GM23338 (cell line): ENCODE measurements around the gene INSM2. TPM values are rescaled to one million over a fixed set of nuclear protein-coding genes. Genes with fewer than 3 reads are reported as not detected.

Experiments used
- ATAC-seq: fragments of 200-7000 bp; cut with Tn5 transposase; 3 replicates; pipeline ENCODE4 v1.9.1; 2020
- DNase-seq: peaks from one replicate; pipeline ENCODE4 v3.0.0-alpha.2; 2015; ENCODE audit warnings: low spot score
- H2AFZ ChIP-seq: fragments of 200-600 bp; sonication (generic); 2 replicates; pipeline ENCODE4 v1.8.0; 2016; ENCODE audit warnings: antibody characterized with exemption, mild to moderate bottlenecking, moderate library complexity
- H3F3A ChIP-seq: fragments of 200-600 bp; sonication (generic); replicated peaks from 2 replicates; pipeline ENCODE4 v1.8.0; 2017; ENCODE audit warnings: antibody characterized with exemption, mixed run types, low read depth
- H3K27ac ChIP-seq: fragments of 200-600 bp; sonication (generic); 2 replicates; pipeline ENCODE4 v1.6.1; 2016; ENCODE audit warnings: low read depth
- H3K27me3 ChIP-seq: fragments of 200-600 bp; sonication (generic); 2 replicates; pipeline ENCODE4 v1.8.0; 2016; ENCODE audit warnings: mild to moderate bottlenecking, mixed run types, moderate library complexity; ENCODE audit not compliant: insufficient read depth
- H3K36me3 ChIP-seq: fragments of 200-600 bp; sonication (generic); 2 replicates; pipeline ENCODE4 v1.8.0; 2016; ENCODE audit warnings: mild to moderate bottlenecking; ENCODE audit not compliant: insufficient read depth
- H3K4me1 ChIP-seq: fragments of 200-600 bp; sonication (generic); 2 replicates; pipeline ENCODE4 v1.8.0; 2016; ENCODE audit warnings: mild to moderate bottlenecking, moderate library complexity; ENCODE audit not compliant: insufficient read depth
- H3K4me2 ChIP-seq: fragments of 200-600 bp; sonication (generic); 2 replicates; pipeline ENCODE4 v1.7.1; 2017; ENCODE audit warnings: mixed run types
- H3K4me3 ChIP-seq: fragments of 200-600 bp; sonication (generic); 2 replicates; pipeline ENCODE4 v1.6.1; 2016; ENCODE audit warnings: mixed run types
- H3K79me2 ChIP-seq: fragments of 200-600 bp; sonication (generic); replicated peaks from 2 replicates; pipeline ENCODE4 v1.8.0; 2017; ENCODE audit warnings: mild to moderate bottlenecking; ENCODE audit not compliant: insufficient read depth
- H3K9me2 ChIP-seq: fragments of 200-600 bp; sonication (generic); 2 replicates; pipeline ENCODE4 v1.8.0; 2017; ENCODE audit not compliant: insufficient read depth
- H4K20me1 ChIP-seq: fragments of 200-600 bp; sonication (generic); replicated peaks from 2 replicates; pipeline ENCODE4 v1.8.0; 2017; ENCODE audit warnings: mild to moderate bottlenecking; ENCODE audit not compliant: insufficient read depth
- H3K27ac Mint-ChIP-seq: 2 replicates; pipeline ENCODE4 v1.8.0; 2020; ENCODE audit warnings: inconsistent platforms, mild to moderate bottlenecking, moderate library complexity, mixed read lengths
- H3K27me3 Mint-ChIP-seq: 3 replicates; pipeline ENCODE4 v1.8.0; 2022; ENCODE audit warnings: low read depth, mild to moderate bottlenecking, moderate library complexity, mixed read lengths, inconsistent platforms; ENCODE audit not compliant: insufficient read depth, poor library complexity
- H3K36me3 Mint-ChIP-seq: 3 replicates; pipeline ENCODE4 v1.8.0; 2021; ENCODE audit warnings: low read depth, mild to moderate bottlenecking, inconsistent platforms, moderate library complexity, mixed read lengths
- H3K4me1 Mint-ChIP-seq: 3 replicates; pipeline ENCODE4 v1.8.0; 2020; ENCODE audit warnings: mild to moderate bottlenecking, inconsistent platforms, mixed read lengths
- H3K4me3 Mint-ChIP-seq: 3 replicates; pipeline ENCODE4 v1.8.0; 2021; ENCODE audit warnings: moderate library complexity, mild to moderate bottlenecking, inconsistent platforms, mixed read lengths
- H3K9me3 Mint-ChIP-seq: 3 replicates; pipeline ENCODE4 v1.8.0; 2020; ENCODE audit warnings: moderate library complexity, mild to moderate bottlenecking, inconsistent platforms, mixed read lengths
- EZH2 ChIP-seq: fragments of 200-600 bp; sonication (generic); IDR thresholded peaks from one replicate; pipeline ENCODE4 v1.8.0; 2017; ENCODE audit warnings: antibody characterized with exemption, mild to moderate bottlenecking, low read depth; ENCODE audit not compliant: unreplicated experiment
- EZH2phosphoT487 ChIP-seq: fragments of 200-600 bp; sonication (generic); IDR thresholded peaks from one replicate; pipeline ENCODE4 v1.8.1; 2018; ENCODE audit warnings: antibody characterized with exemption; ENCODE audit not compliant: unreplicated experiment
- REST ChIP-seq: IDR thresholded peaks from one replicate; pipeline ENCODE4 v1.6.1; 2018; ENCODE audit warnings: antibody characterized with exemption; ENCODE audit not compliant: unreplicated experiment
- ZNF114 ChIP-seq: fragments of 250-450 bp; sonication (Bioruptor Pico); IDR thresholded peaks from 2 replicates; pipeline ENCODE4 v1.5.0; 2020; ENCODE audit warnings: mild to moderate bottlenecking, moderate library complexity
- ZNF331 ChIP-seq: fragments of 250-450 bp; sonication (Bioruptor Pico); IDR thresholded peaks from 2 replicates; pipeline ENCODE4 v1.5.0; 2020; ENCODE audit warnings: low read depth, mild to moderate bottlenecking, moderate library complexity
- ZNF462 ChIP-seq: fragments of 250-450 bp; sonication (Bioruptor Pico); IDR thresholded peaks from 2 replicates; pipeline ENCODE4 v1.5.0; 2020; ENCODE audit warnings: mild to moderate bottlenecking, moderate library complexity
- polyA plus RNA-seq: library from polyadenylated mRNA; unstranded; fragments of >200 nt; fragmentation: Nextera tagmentation; extraction: Ambion mirVana; gene quantifications from 2 replicates; pipeline ENCODE4 v1.2.1, GENCODE V29; 2016
- total RNA-seq: library from RNA; depleted of rRNA; stranded (reverse); fragments of >200 nt; shearing (Covaris generic); gene quantifications from 2 replicates; pipeline ENCODE4 v1.2.3, GENCODE V29; 2014
- TF ChIP-seq, protein P1 (sequence below): IDR thresholded peaks from 2 replicates; pipeline ENCODE4 v1.6.1; 2016; ENCODE audit warnings: antibody characterized with exemption

INSM2 gene
- total and polyA plus RNA-seq, 2 experiments from 2014 or later: not detected

DNA sequence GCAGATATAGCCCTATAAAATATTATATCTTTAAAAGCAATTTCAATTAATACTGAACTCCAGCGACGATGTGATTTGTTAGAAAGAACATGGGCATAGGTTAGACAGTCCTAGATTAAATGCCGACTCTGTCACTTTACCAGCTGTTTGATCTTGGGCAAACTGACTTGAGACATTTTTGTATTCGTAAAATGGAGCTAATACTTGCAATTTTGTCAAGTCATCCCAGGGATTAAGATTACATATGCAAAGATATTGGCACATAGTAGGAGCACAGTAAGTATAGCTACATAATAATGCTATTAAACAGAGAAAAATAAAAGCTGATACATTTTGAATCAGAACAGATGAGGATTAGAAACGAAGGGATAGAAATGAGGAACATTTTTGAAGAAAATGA is 9.0 kb downstream of the INSM2 start:
- Mint-ChIP-seq H3K27ac (no peak overlapping the region), H3K4me1 (no peaks in the 10 kb centered on the region; the same call in 2 of the 3 replicates), H3K4me3 (no peak overlapping the region), H3K27me3 (peaks cover 4% of the 10 kb centered on the region), H3K9me3 (no peaks in the 10 kb centered on the region), H3K36me3 (no peaks in the 10 kb centered on the region)
- H3K4me1 ChIP-seq: no peaks in the 10 kb centered on the region
- peaks cover 3% of the 10 kb centered on the region; the same call in 1 of the 2 replicates for H3K27me3 ChIP-seq
- no peak overlapping the region for H3K27ac ChIP-seq
- no peaks in the 10 kb centered on the region for H3K79me2 ChIP-seq
- no peak overlapping the region for H3K4me3 ChIP-seq
- H3F3A ChIP-seq: no peaks in the 10 kb centered on the region
- no peak overlapping the region for H3K4me2 ChIP-seq
- no peaks in the 10 kb centered on the region for H4K20me1 ChIP-seq
- no peaks in the 10 kb centered on the region for H3K9me2 ChIP-seq
- H3K36me3 ChIP-seq: no peaks in the 10 kb centered on the region
- H2AFZ ChIP-seq: no peak overlapping the region
- DNase-seq (no peak), ATAC-seq (no peak)
- no peak for TF ChIP-seq ZNF114 (CRISPR knock-in tag)
- no peak for TF ChIP-seq EZH2
- TF ChIP-seq, protein P1, sequence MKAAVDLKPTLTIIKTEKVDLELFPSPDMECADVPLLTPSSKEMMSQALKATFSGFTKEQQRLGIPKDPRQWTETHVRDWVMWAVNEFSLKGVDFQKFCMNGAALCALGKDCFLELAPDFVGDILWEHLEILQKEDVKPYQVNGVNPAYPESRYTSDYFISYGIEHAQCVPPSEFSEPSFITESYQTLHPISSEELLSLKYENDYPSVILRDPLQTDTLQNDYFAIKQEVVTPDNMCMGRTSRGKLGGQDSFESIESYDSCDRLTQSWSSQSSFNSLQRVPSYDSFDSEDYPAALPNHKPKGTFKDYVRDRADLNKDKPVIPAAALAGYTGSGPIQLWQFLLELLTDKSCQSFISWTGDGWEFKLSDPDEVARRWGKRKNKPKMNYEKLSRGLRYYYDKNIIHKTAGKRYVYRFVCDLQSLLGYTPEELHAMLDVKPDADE: no peak
- TF ChIP-seq EZH2phosphoT487: no peak
- no peak for TF ChIP-seq REST
- TF ChIP-seq ZNF462 (CRISPR knock-in tag): no peak
- no peak for TF ChIP-seq ZNF331 (CRISPR knock-in tag)
